AG09309 (cell line): ENCODE measurements around the gene SEC16B.

Experiments used
- DNase-seq: peaks from one replicate; pipeline ENCODE4 v3.0.0-alpha.2; 2010; ENCODE audit warnings: low read depth
- H3K4me3 ChIP-seq: 2 replicates; pipeline ENCODE4 v1.5.1; 2011; ENCODE audit warnings: mild to moderate bottlenecking, low read depth, low read length, moderate library complexity; ENCODE audit not compliant: control insufficient read depth
- CTCF ChIP-seq: IDR thresholded peaks from 2 replicates; pipeline ENCODE4 v1.5.1; 2011; ENCODE audit warnings: mild to moderate bottlenecking, low read depth, low read length, inconsistent platforms; ENCODE audit not compliant: insufficient read depth, control insufficient read depth; ENCODE audit errors: missing control alignments

The SEC16B gene

GRCh38 chr1:177937931-177938330 lies 31.9 kb downstream of the SEC16B start:
- no peak overlapping the region for H3K4me3 ChIP-seq
- no peak for DNase-seq
- no peak for TF ChIP-seq CTCF

- DNase-seq, result no peak
- no peak for TF ChIP-seq CTCF
- H3K4me3 ChIP-seq, result no peak overlapping the region
These were observed 32.6 kb downstream of the SEC16B start for GRCh38 chr1:177937174-177937770.

GRCh38 chr1:177935638-177936415 lies 34.0 kb downstream of the SEC16B start:
- no peak overlapping the region for H3K4me3 ChIP-seq
- DNase-seq, result no peak
- no peak for TF ChIP-seq CTCF

GRCh38 chr1:177934927-177935326 lies 34.9 kb downstream of the SEC16B start:
- DNase-seq, result no peak
- H3K4me3 ChIP-seq, result no peak overlapping the region
- no peak for TF ChIP-seq CTCF

GRCh38 chr1:177934461-177934860 lies 35.4 kb downstream of the SEC16B start:
- no peak for TF ChIP-seq CTCF
- H3K4me3 ChIP-seq, result no peak overlapping the region
- DNase-seq, result no peak

GRCh38 chr1:177933881-177934280 lies 36.0 kb downstream of the SEC16B start:
- TF ChIP-seq CTCF, result no peak
- DNase-seq, result no peak
- no peak overlapping the region for H3K4me3 ChIP-seq
